Measurements from ENCODE around the gene ANO10.
"Not testable (repeated sequence)": the region's sequence is repeated elsewhere in the genome, so short reads cannot be mapped to it uniquely, and the experiment has no call there.

The ANO10 gene

GRCh38 chr3:43362961-43363360 lies 258.9 kb downstream of the ANO10 start:
- Histone ChIP-seq H3K4me1 (ENCODE audit: insufficient read depth, low read length, severe bottlenecking) (no peaks in the 10 kb centered on the region), H3K36me3 (ENCODE audit: insufficient read depth, low read length) (no peaks in the 10 kb centered on the region), H3K9me3 (ENCODE audit: low read length) (no peaks in the 10 kb centered on the region), H3F3A (ENCODE audit: insufficient read depth, low read length) (no peaks in the 10 kb centered on the region), H3K27me3 (ENCODE audit: insufficient read depth, low read length) (no peaks in the 10 kb centered on the region), H3K27ac (ENCODE audit: low read depth, low read length, poor library complexity, severe bottlenecking) (no peak overlapping the region), H3K9me2 (ENCODE audit: low read depth, low read length) (no peaks in the 10 kb centered on the region), H4K20me1 (ENCODE audit: insufficient read depth, low read length) (no peaks in the 10 kb centered on the region), H3K4me2 (ENCODE audit: low read length) (no peak overlapping the region), H3K79me2 (ENCODE audit: insufficient read depth, low read length) (no peaks in the 10 kb centered on the region), H3K4me3 (ENCODE audit: low read depth, low read length, poor library complexity, severe bottlenecking) (no peak overlapping the region), H3K9ac (ENCODE audit: low read length) (no peak overlapping the region), H2AFZ (ENCODE audit: low read length) (no peak overlapping the region)
- TF ChIP-seq EZH2 (IDR thresholded peaks at IDR 0.05; ENCODE audit: borderline replicate concordance, low read length) = no peak
- no peak for TF ChIP-seq CTCF (IDR thresholded peaks at IDR 0.05; ENCODE audit: low read length)

GRCh38 chr3:43362183-43362582 lies 259.6 kb downstream of the ANO10 start:
- Histone ChIP-seq H3K79me2 (ENCODE audit: insufficient read depth, low read length) (no peaks in the 10 kb centered on the region), H3K9ac (ENCODE audit: low read length) (no peak overlapping the region), H3K27ac (ENCODE audit: low read depth, low read length, poor library complexity, severe bottlenecking) (no peak overlapping the region), H3K4me2 (ENCODE audit: low read length) (no peak overlapping the region), H3K9me3 (ENCODE audit: low read length) (no peaks in the 10 kb centered on the region), H2AFZ (ENCODE audit: low read length) (no peak overlapping the region), H3K4me3 (ENCODE audit: low read depth, low read length, poor library complexity, severe bottlenecking) (no peak overlapping the region), H3K36me3 (ENCODE audit: insufficient read depth, low read length) (no peaks in the 10 kb centered on the region), H3K27me3 (ENCODE audit: insufficient read depth, low read length) (no peaks in the 10 kb centered on the region), H3F3A (ENCODE audit: insufficient read depth, low read length) (no peaks in the 10 kb centered on the region), H4K20me1 (ENCODE audit: insufficient read depth, low read length) (no peaks in the 10 kb centered on the region), H3K4me1 (ENCODE audit: insufficient read depth, low read length, severe bottlenecking) (no peaks in the 10 kb centered on the region), H3K9me2 (ENCODE audit: low read depth, low read length) (no peaks in the 10 kb centered on the region)
- no peak for TF ChIP-seq CTCF (IDR thresholded peaks at IDR 0.05; ENCODE audit: low read length)
- TF ChIP-seq EZH2 (IDR thresholded peaks at IDR 0.05; ENCODE audit: borderline replicate concordance, low read length) = no peak

GRCh38 chr3:43361077-43361476 lies 260.7 kb downstream of the ANO10 start:
- no peaks in the 10 kb centered on the region for H3K79me2 ChIP-seq (ENCODE audit: insufficient read depth, low read length)
- no peaks in the 10 kb centered on the region for H3K27me3 ChIP-seq (ENCODE audit: insufficient read depth, low read length)
- no peak overlapping the region for H3K4me3 ChIP-seq (ENCODE audit: low read depth, low read length, poor library complexity, severe bottlenecking)
- H3K27ac ChIP-seq (ENCODE audit: low read depth, low read length, poor library complexity, severe bottlenecking) = no peak overlapping the region
- H2AFZ ChIP-seq (ENCODE audit: low read length) = no peak overlapping the region
- no peaks in the 10 kb centered on the region for H3K9me3 ChIP-seq (ENCODE audit: low read length)
- no peak overlapping the region for H3K4me2 ChIP-seq (ENCODE audit: low read length)
- no peaks in the 10 kb centered on the region for H3K4me1 ChIP-seq (ENCODE audit: insufficient read depth, low read length, severe bottlenecking)
- H3K36me3 ChIP-seq (ENCODE audit: insufficient read depth, low read length) = no peaks in the 10 kb centered on the region
- no peaks in the 10 kb centered on the region for H3K9me2 ChIP-seq (ENCODE audit: low read depth, low read length)
- H3F3A ChIP-seq (ENCODE audit: insufficient read depth, low read length) = no peaks in the 10 kb centered on the region
- H3K9ac ChIP-seq (ENCODE audit: low read length) = no peak overlapping the region
- TF ChIP-seq EZH2 (IDR thresholded peaks at IDR 0.05; ENCODE audit: borderline replicate concordance, low read length) (no peak), CTCF (IDR thresholded peaks at IDR 0.05; ENCODE audit: low read length) (no peak)
- no peaks in the 10 kb centered on the region for H4K20me1 ChIP-seq (ENCODE audit: insufficient read depth, low read length)

GRCh38 chr3:43356033-43356432 lies 265.8 kb downstream of the ANO10 start:
- not testable (repeated sequence) for H3K79me2 ChIP-seq (ENCODE audit: insufficient read depth, low read length); H3K36me3 ChIP-seq (ENCODE audit: insufficient read depth, low read length); H3K27me3 ChIP-seq (ENCODE audit: insufficient read depth, low read length); H3K4me2 ChIP-seq (ENCODE audit: low read length); H3K4me1 ChIP-seq (ENCODE audit: insufficient read depth, low read length, severe bottlenecking); H3F3A ChIP-seq (ENCODE audit: insufficient read depth, low read length); H3K27ac ChIP-seq (ENCODE audit: low read depth, low read length, poor library complexity, severe bottlenecking); H2AFZ ChIP-seq (ENCODE audit: low read length); H3K4me3 ChIP-seq (ENCODE audit: low read depth, low read length, poor library complexity, severe bottlenecking); H4K20me1 ChIP-seq (ENCODE audit: insufficient read depth, low read length); H3K9ac ChIP-seq (ENCODE audit: low read length); H3K9me2 ChIP-seq (ENCODE audit: low read depth, low read length)
- H3K9me3 ChIP-seq (ENCODE audit: low read length) = peaks cover 10% of the 10 kb centered on the region

Measured in OCI-LY1 (cell line).